Thymus (tissue), 11 donors: ENCODE measurements around the gene EEIG1. TPM values are rescaled to one million over a fixed set of nuclear protein-coding genes. Genes with fewer than 3 reads are reported as not detected.

Experiments
- DNase-seq, 9 donors: peaks; one replicate each; pipeline ENCODE4 v3.0.0-alpha.2; 2013; ENCODE audit warnings: low spot score in 9 of 9, low read depth in 6 of 9, missing footprints in 1 of 9
- H3K27ac ChIP-seq, 2 donors: one replicate each; pipeline ENCODE4 v1.5.1; 2013; ENCODE audit warnings: control low read depth in 1 of 2, low read depth in 1 of 2, low read length in 1 of 2, mild to moderate bottlenecking in 1 of 2, moderate library complexity in 1 of 2
- H3K27me3 ChIP-seq, 2 donors: one replicate each; pipeline ENCODE4 v1.5.1; 2013; ENCODE audit warnings: low read length in 1 of 2; ENCODE audit not compliant: control insufficient read depth in 2 of 2, insufficient read depth in 1 of 2
- H3K36me3 ChIP-seq, 2 donors: one replicate each; pipeline ENCODE4 v1.5.1; 2013; ENCODE audit warnings: low read length in 1 of 2, mild to moderate bottlenecking in 1 of 2, moderate library complexity in 1 of 2; ENCODE audit not compliant: control insufficient read depth in 2 of 2, insufficient read depth in 2 of 2
- H3K4me1 ChIP-seq, 2 donors: one replicate each; pipeline ENCODE4 v1.5.1; 2013; ENCODE audit warnings: low read length in 2 of 2; ENCODE audit not compliant: control insufficient read depth in 2 of 2, insufficient read depth in 2 of 2
- H3K4me3 ChIP-seq, 2 donors: one replicate each; pipeline ENCODE4 v1.5.1; 2013; ENCODE audit warnings: low read length in 2 of 2, control low read depth in 1 of 2, mild to moderate bottlenecking in 1 of 2
- H3K9me3 ChIP-seq, 2 donors: one replicate each; pipeline ENCODE4 v1.5.1; 2013; ENCODE audit warnings: low read length in 1 of 2, mild to moderate bottlenecking in 1 of 2; ENCODE audit not compliant: control insufficient read depth in 2 of 2, insufficient read depth in 1 of 2
- WGBS: extraction: QIAGEN DNeasy Blood & Tissue Kit; methylation state at CpG from one replicate; pipeline ENCODE4 v1.1.7; 2013; 5-methylcytosine and 5-hydroxymethylcytosine counted together
- polyA plus RNA-seq: library from polyadenylated mRNA; stranded (reverse); fragments of 200-250 nt; gene quantifications from one replicate; pipeline ENCODE4 v1.2.3, GENCODE V29; 2013
- total RNA-seq: library from RNA; stranded (reverse); fragments of 120-200 nt; gene quantifications from one replicate; pipeline ENCODE4 v1.2.4, GENCODE V29; 2013
- donor health status: healthy.

Gene EEIG1
- total and polyA plus RNA-seq, 2 donors, result 12.9 to 51.4 TPM

- no peaks in the 10 kb centered on the region for H3K9me3 ChIP-seq
- no peak for DNase-seq
- H3K27me3 ChIP-seq, result peaks cover 0 to 5% of the 10 kb centered on the region in 2 donors
- 92% methylated on average over 14 of the region's 14 CpGs for WGBS
- peaks cover 20 to 43% of the 10 kb centered on the region in 2 donors for H3K4me1 ChIP-seq
- peaks cover 14 to 35% of the 10 kb centered on the region in 2 donors for H3K36me3 ChIP-seq
- no peak overlapping the region for H3K27ac ChIP-seq
- H3K4me3 ChIP-seq, result peak overlapping the region in 1 of 2 donors; percentile 64
These were observed 44.4 kb downstream of the EEIG1 start for GRCh38 chr9:127936347-127936852.

GRCh38 chr9:127935765-127936221 lies 45.0 kb downstream of the EEIG1 start:
- no peak for DNase-seq
- Histone ChIP-seq H3K9me3 (no peaks in the 10 kb centered on the region), H3K4me3 (no peak overlapping the region), H3K4me1 (peaks cover 25 to 49% of the 10 kb centered on the region in 2 donors), H3K27me3 (peaks cover 4 to 11% of the 10 kb centered on the region in 2 donors), H3K27ac (no peak overlapping the region), H3K36me3 (peaks cover 8 to 29% of the 10 kb centered on the region in 2 donors)
- WGBS, result 96% methylated on average over 4 of the region's 4 CpGs

DNA sequence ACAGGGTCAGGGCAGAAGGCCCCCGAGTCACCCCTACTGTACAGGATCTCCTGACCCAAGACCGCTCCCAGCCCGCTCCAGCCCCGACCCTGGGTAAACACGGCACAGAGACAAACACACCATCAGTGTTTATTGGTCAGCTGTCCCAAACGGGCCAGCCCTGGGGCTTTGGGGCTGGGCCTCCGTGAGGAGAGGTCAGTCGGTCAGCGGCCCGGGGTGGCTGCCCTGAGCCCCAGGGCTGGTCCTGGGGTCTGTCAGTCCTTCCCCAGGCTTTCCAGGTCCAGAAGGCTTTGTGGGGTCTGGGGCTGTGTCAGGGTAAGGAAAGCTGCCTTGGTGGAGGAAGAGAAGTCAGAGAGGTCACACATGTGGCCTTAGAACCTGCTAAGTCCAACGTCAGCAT lies 45.8 kb downstream of the EEIG1 start:
- no peak for DNase-seq
- Histone ChIP-seq H3K36me3 (peaks cover 8 to 21% of the 10 kb centered on the region in 2 donors), H3K9me3 (no peaks in the 10 kb centered on the region), H3K27me3 (peaks cover 8 to 19% of the 10 kb centered on the region in 2 donors), H3K4me3 (no peak overlapping the region), H3K4me1 (peaks cover 32 to 57% of the 10 kb centered on the region in 2 donors), H3K27ac (no peak overlapping the region)
- WGBS, result 90% methylated on average over 11 of the region's 11 CpGs

DNA sequence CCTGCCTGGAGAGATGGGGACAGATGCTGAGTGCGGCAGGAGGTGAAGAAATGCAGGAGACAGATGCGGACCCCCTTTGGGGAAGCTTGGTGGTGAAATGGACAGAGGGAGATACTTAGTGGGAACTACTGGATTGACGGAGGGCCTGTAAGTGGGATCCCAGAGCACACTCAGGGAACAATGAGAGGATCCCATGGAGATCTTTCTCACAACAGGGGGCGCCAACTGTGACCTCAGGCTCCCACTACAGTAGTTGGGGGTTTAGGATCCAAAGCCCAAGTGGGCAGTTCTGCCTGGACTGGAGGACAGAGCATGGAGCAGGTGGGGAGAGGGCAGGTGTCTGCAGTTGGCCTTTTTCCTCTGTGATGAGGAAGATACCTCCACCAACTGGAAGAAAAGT lies 46.5 kb downstream of the EEIG1 start:
- Histone ChIP-seq H3K27me3 (peaks cover 8 to 26% of the 10 kb centered on the region in 2 donors), H3K4me3 (no peak overlapping the region), H3K9me3 (peaks cover 0 to 1% of the 10 kb centered on the region in 2 donors), H3K36me3 (peaks cover 6 to 16% of the 10 kb centered on the region in 2 donors), H3K27ac (no peak overlapping the region), H3K4me1 (peaks cover 32 to 57% of the 10 kb centered on the region in 2 donors)
- WGBS, result 99% methylated on average over 4 of the region's 4 CpGs
- no peak for DNase-seq

- Histone ChIP-seq H3K9me3 (peaks cover 0 to 25% of the 10 kb centered on the region in 2 donors), H3K4me1 (peaks cover 21 to 53% of the 10 kb centered on the region in 2 donors), H3K27me3 (peaks cover 34 to 56% of the 10 kb centered on the region in 2 donors), H3K36me3 (peaks cover 6 to 16% of the 10 kb centered on the region in 2 donors), H3K27ac (no peak overlapping the region), H3K4me3 (peak overlapping the region; percentile 16 to 54)
- WGBS, result 58% methylated on average over 18 of the region's 18 CpGs
- DNase-seq, result no peak
These were observed 49.5 kb downstream of the EEIG1 start for GRCh38 chr9:127931092-127931881.

Other genes starting within 250 kb of the EEIG1 start
- 7.2 TPM for gene TOR2A, start 245.7 kb downstream of the EEIG1 start, total RNA-seq
- gene TOR2A, start 245.7 kb downstream of the EEIG1 start, polyA plus RNA-seq, result 19.3 TPM
- 18.2 TPM for gene SH2D3C, start 202.3 kb downstream of the EEIG1 start, total RNA-seq
- 25.1 TPM for gene SH2D3C, start 202.3 kb downstream of the EEIG1 start, polyA plus RNA-seq
- gene CDK9, start 195.0 kb downstream of the EEIG1 start, total RNA-seq, result 38.9 TPM
- gene CDK9, start 195.0 kb downstream of the EEIG1 start, polyA plus RNA-seq, result 122 TPM
- 30.4 TPM for gene FPGS, start 178.1 kb downstream of the EEIG1 start, total RNA-seq
- gene FPGS, start 178.1 kb downstream of the EEIG1 start, polyA plus RNA-seq, result 48.4 TPM
- 1.7 TPM for gene ENG, start 126.3 kb downstream of the EEIG1 start, total RNA-seq
- gene ENG, start 126.3 kb downstream of the EEIG1 start, polyA plus RNA-seq, result 48.2 TPM
- gene AK1, start 103.3 kb downstream of the EEIG1 start, total RNA-seq, result 6.6 TPM
- gene AK1, start 103.3 kb downstream of the EEIG1 start, polyA plus RNA-seq, result 66.2 TPM
- gene ST6GALNAC6, start 81.4 kb downstream of the EEIG1 start, total RNA-seq, result 16.2 TPM
- gene ST6GALNAC6, start 81.4 kb downstream of the EEIG1 start, polyA plus RNA-seq, result 42.8 TPM
- gene ST6GALNAC4, start 63.9 kb downstream of the EEIG1 start, total RNA-seq, result 8.5 TPM
- gene ST6GALNAC4, start 63.9 kb downstream of the EEIG1 start, polyA plus RNA-seq, result 12.8 TPM
- gene PIP5KL1, start 50.2 kb downstream of the EEIG1 start, total RNA-seq, result 0.33 TPM
- 1.2 TPM for gene PIP5KL1, start 50.2 kb downstream of the EEIG1 start, polyA plus RNA-seq
- gene DPM2, start 43.1 kb downstream of the EEIG1 start, total RNA-seq, result 17.9 TPM
- 32.8 TPM for gene DPM2, start 43.1 kb downstream of the EEIG1 start, polyA plus RNA-seq
- 10.9 TPM for gene NAIF1, start 86.3 kb upstream of the EEIG1 start, total RNA-seq
- 11.5 TPM for gene NAIF1, start 86.3 kb upstream of the EEIG1 start, polyA plus RNA-seq
- gene SLC25A25, start 87.2 kb upstream of the EEIG1 start, total RNA-seq, result 13.4 TPM
- 12.3 TPM for gene SLC25A25, start 87.2 kb upstream of the EEIG1 start, polyA plus RNA-seq
- gene PTGES2, start 146.7 kb upstream of the EEIG1 start, total RNA-seq, result 51.6 TPM
- 39.3 TPM for gene PTGES2, start 146.7 kb upstream of the EEIG1 start, polyA plus RNA-seq
- gene LCN2, start 168.5 kb upstream of the EEIG1 start, total RNA-seq, result 3.4 TPM
- gene LCN2, start 168.5 kb upstream of the EEIG1 start, polyA plus RNA-seq, result 31.9 TPM
- 134 TPM for gene BBLN, start 179.3 kb upstream of the EEIG1 start, total RNA-seq
- 162 TPM for gene BBLN, start 179.3 kb upstream of the EEIG1 start, polyA plus RNA-seq
- 25.4 TPM for gene CIZ1, start 210.6 kb upstream of the EEIG1 start, total RNA-seq
- 36.5 TPM for gene CIZ1, start 210.6 kb upstream of the EEIG1 start, polyA plus RNA-seq
- gene DNM1, start 222.4 kb upstream of the EEIG1 start, total RNA-seq, result 0.94 TPM
- 4.5 TPM for gene DNM1, start 222.4 kb upstream of the EEIG1 start, polyA plus RNA-seq